GM18499 (cell line): Measurements from ENCODE around the gene RALA.

Experiments used
- ATAC-seq: cut with Tn5 transposase; IDR thresholded peaks from one replicate; pipeline ENCODE4 v1.9.1; 2021; ENCODE audit warnings: moderate number of reproducible peaks; ENCODE audit not compliant: insufficient read depth, unreplicated experiment

The RALA gene

DNA sequence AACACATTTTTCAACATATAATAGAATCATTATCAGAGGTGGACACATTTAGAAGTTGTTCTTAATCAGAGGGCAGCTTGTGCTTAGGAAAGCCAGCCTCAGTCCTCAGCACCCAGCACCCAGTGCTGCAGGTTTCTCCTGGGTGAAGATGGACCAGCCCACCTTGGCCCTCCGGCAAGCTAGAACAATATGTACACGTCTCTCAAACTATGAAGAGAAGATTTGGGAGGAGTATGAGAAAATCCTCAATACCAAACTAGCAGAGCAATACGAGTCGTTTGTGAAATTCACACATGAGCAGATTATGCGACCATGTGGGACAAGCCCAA lies 13.5 kb upstream of the RALA start:
- no peak for ATAC-seq

GRCh38 chr7:39613577-39613976 lies 9.8 kb upstream of the RALA start:
- no peak for ATAC-seq

- no peak for ATAC-seq
These were observed 9.1 kb upstream of the RALA start for GRCh38 chr7:39614299-39614698.

DNA sequence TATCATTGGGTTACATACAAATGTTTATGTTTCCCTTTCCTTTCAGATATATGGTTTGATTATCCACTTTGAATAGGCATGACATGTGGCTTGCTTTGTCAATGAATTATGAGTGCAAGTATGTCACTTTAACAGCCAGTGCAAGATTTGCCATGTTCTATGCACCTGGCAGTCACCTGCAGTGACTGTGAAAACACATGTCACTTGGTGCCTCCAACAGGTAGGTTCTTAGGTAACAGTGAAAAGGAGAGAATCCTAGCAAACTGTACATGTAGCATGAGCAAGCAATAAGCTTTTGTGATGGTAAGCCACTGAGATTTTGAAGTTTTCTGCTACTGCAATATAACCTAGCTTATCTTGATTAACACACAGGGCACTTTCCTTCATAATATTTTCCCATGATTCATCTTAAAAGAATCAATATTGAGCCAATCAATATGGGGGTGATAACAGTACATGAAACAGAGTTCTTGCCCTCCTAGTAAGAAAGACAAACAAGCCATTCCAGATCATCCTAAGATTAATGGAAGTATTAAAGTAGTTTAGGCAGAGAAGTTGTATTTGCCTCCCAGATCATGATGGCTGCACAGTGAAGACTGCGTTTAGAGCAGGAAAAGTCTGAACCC lies 7.9 kb upstream of the RALA start:
- no peak for ATAC-seq

GRCh38 chr7:39616138-39616537 lies 7.2 kb upstream of the RALA start:
- no peak for ATAC-seq

GRCh38 chr7:39617005-39617404 lies 6.4 kb upstream of the RALA start:
- ATAC-seq = no peak

- no peak for ATAC-seq
These were observed 4.5 kb upstream of the RALA start for GRCh38 chr7:39618868-39619267.

DNA sequence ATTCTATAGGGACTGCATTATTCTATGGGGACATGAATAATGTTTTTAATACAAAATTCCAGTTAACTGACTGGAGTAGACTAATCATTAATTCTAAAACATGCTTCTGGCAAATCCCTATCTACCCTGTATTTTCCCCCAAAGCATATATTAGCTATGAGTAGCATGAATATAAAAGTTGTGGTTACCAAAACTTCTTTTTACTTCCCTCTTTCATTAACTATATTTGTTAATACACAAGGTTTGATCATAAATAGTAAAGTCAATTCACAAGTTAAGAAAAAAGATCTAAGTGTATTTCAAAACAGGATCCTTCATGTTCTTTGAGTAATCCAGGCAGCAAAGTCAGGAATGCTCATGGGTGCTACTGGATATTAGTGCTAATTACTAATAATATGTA lies 2.9 kb upstream of the RALA start:
- ATAC-seq = no peak

- no peak for ATAC-seq
These were observed 2.1 kb upstream of the RALA start for GRCh38 chr7:39621261-39621660.

GRCh38 chr7:39621784-39622411 lies 1.5 kb upstream of the RALA start:
- no peak for ATAC-seq

DNA sequence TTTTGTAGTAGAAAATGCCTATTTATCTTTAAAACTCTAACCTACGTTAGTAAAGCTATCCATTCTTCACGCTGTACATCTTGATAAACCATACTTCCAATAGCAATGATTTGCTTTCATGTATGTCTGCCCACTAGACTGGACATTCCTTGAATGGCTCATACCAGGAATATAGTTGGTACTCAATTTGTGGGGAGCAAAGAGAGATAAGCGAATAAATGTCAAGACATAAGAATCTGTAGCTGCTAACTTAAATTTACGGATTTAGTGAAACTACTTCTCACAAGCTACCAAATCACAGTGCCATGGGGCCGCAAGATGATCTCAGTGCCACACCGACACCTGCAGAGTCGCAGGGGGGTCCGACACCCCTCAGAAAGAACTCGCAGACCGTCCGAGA lies 763 bp upstream of the RALA start:
- ATAC-seq = no peak

GRCh38 chr7:39623732-39624441 lies 515 bp downstream of the RALA start:
- peak; percentile 20 for ATAC-seq

DNA sequence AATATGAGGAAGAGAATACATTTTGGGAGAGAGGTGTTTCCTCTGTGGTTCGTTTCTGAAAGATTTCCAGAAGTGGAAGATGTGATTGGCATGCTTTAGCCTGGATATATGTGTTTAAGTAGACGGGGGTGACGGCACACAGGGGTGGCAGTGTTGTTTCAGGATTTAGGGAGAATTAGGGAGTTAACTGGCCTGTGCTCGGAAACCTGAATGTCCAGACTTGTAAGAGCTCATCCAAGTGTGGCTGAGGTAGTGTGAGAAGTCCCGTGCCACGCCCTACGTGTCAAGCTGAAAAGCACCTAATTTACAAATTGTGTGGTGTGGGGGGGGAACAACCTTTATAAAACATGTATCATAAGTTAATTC lies 1.1 kb downstream of the RALA start:
- no peak for ATAC-seq

DNA sequence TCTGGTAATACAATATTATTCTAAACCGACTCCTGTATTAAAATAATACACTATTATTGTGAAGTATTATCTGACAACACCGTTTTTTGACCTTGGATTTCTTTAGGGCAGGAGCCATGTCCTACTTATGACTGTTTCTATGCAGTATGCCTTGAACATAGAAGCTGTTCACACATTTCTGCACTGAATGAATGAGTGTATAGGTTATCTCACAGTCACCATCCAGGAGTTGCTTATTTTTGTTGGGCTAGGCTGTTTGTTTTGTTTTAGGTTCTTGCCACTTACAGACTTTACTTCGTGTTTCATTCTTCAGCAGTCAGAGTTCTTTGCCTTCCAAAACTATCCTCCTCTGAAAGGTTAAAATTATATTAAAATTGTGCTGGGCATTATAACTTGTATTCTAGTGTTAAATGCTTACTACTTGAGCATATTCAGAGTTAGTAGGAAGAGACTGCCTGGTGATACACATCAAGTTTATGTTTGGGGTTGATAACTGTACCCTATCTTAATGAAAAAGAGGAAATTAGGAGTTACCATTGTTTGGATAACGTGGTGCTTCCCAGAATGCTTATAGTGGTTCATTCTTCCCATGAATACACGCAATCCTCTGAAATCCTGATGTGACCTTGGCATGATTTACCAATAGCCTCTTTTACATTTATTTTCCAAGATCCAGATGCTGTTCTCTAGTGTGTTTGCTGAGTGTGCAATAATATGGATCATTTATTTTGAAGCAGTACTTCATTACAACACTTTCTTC lies 1.7 kb downstream of the RALA start:
- ATAC-seq = no peak

DNA sequence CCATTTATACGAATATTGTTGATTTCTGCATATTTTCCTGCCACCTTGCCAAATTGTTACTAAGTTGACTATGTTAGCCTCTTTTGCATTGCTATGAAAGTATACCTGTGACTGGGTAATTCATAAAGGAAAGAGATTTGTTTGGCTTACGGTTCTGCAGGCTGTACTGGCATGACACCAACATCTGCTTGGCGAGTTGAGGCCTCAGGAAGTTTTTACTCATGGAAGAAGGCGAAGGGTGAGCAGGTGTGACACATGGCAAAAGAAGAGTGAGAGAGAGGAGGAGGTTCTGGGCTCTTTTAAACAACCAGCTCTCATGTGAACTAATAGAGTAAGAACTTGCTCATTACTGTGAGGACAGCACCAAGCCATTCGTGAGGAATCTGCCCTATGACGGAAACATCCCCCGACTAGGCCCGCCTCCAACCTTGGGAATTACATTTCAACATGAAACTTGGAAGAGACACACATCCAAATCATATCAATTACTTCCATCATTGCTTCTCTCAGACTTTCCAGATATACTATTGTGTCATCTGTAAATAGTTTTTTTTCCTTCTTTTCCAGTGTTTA lies 8.4 kb downstream of the RALA start:
- no peak for ATAC-seq

GRCh38 chr7:39633563-39634477 lies 10.4 kb downstream of the RALA start:
- ATAC-seq = no peak

DNA sequence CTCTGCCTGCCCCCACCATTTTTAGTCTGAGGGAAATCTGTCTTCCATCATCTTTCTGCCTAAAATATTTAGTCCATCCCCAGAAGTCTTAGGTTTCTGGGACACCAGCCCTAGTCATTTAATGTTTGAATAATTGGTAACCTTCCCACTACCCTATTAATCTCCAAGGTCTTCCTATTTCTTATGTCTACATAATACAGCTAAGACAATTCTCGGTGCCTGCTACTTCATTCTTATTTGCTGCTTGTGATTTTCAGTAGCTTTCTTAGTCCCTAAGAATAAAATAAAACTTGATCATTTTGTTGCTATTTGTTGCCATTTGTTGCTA lies 11.1 kb downstream of the RALA start:
- ATAC-seq = no peak

DNA sequence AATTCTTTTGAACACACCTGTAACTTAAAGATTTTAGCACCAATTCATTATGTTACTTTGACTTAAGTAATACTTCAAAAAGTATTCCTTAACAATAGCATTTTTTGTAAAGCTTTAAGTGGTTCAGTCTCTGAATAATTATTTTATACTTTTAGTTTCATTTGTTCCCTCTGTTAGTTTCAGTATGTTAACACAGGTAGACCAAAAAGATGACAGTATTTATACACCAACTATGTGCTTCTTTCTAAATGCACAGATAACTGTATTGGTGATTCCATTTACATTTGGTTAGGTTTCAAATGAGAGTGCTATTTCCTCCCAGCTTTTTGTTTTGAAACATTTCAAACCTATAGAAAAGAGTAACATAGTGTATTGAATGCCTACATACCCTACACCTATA lies 14.0 kb downstream of the RALA start:
- ATAC-seq = no peak

DNA sequence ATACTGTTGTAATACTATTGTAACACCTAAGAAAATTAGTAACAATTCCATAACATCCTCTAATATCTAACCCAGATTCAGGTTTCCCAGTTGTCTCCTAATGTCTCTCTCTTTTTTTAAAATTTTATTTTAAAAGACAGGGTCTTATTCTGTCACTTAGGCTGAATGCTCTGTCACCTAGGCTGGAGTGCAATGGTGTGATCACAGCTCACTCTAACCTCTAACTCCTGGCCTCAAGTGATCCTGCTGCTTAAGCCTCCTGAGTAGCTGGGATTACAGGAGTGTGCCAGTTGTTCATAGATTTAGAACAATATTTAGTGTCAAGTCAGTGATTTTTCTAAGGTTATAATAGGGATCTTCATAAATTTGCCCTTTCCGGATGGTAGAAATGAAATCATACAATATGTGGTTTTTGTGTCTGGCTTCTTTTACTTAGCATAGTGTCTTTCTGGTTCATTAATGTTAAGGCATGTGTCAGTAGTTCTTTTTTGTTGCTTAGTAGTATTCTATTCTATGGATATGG lies 14.7 kb downstream of the RALA start:
- ATAC-seq = no peak

DNA sequence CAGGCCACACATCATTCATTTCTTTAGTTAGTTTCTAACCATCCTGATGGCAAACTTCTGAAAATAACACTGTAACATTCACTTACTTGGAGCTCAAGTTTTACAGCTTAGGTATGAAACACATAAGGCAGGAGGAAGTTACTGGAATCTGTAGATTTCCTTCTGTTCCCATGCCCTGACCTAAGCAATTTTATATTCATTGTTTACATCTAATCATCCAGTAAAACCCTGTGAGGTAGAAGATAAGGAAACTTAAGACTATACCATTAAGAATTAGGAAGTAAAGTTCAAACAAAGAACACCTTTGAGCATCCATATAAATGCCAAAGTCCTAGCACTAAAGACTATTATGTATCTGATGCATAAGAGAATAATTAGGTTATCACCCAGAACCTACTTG lies 19.5 kb downstream of the RALA start:
- ATAC-seq = no peak
